Activated CD8-positive, alpha-beta memory T cell treated with anti-CD3 and anti-CD28 coated beads, Interleukin-2, amount 50 U/mL, for 48 hours (primary cell): Measurements from ENCODE around the gene GRAMD1B.
"Not testable (repeated sequence)": the region's sequence is repeated elsewhere in the genome, so short reads cannot be mapped to it uniquely, and the experiment has no call there.

Experiments
- DNase-seq: peaks from one replicate; pipeline ENCODE4 v3.0.0-alpha.2; 2020

The GRAMD1B gene

DNA sequence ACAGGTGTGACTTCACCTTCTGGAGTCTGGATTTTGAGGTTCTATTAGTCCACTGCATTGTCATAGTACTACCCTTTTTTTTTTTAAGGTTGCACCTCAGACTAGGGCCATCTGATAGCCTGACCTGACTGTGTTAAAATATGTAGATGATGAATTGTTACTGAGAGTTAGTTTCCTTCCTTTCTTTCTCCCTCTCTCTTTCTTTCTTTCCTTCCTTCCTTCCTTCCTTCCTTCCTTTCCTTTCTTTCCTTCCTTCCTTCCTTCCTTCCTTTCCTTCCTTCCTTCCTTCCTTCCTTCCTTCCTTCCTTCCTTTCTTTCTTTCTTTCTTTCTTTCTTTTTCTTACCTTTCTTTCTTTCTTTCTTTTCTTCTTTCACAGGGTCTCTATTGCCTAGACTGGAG is 83.2 kb downstream of the GRAMD1B start:
- DNase-seq = not testable (repeated sequence)

DNA sequence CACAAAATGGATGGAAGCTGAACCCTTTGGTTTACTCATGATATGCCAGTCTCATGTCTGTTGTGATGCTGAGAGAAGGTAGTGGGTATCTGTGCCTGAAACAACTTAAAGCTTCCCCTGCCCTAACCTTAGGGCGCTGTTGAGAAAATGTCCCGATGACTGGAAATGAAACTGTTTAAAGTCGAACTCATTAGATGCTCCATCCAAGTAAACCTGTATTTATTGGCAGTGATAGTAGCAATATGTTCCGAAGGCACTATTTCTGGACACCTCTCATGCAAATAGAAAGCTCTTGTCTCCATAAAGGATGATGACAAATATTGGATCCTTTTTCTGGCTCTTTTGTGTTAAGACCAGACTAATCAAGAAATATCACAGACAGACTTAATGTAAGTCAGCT is 86.2 kb downstream of the GRAMD1B start:
- DNase-seq = no peak

DNA sequence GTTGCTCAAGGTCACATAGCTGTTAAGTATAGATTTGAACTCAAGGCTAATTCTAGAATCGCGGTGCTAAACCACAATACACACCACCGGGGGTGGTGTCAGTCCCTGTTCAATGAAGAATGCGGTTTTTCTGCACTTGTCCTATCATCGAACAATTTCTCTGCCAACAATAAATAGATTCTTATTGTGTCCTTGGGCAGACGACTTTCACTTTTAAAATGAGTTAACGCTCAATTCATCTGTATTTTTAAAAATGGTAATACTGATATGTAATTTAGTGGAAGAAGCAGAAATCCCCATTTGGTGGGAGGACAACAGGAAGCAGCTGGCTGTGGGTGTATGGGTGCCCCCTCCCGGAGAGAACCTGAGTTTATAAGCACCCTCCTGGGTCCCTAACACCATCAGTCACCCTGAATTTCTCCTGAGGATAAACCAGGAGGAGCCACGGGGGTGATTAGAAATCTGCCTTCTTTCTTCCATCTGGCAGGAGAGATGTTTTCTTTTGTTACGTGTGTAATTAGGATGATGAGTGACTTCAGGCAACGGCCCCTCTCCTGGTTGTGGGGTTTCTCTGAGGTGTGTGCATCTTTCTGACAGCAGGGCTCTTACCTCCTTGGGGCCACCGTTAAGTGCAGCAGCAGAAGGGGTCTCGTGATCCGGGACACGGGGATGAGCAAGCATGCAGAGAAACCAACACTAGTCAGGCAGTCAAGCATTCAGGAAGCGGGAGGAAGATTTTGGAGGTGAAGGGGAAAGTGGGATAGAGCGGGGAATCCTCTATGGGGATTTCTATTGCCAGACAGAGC is 87.7 kb downstream of the GRAMD1B start:
- DNase-seq = no peak

DNA sequence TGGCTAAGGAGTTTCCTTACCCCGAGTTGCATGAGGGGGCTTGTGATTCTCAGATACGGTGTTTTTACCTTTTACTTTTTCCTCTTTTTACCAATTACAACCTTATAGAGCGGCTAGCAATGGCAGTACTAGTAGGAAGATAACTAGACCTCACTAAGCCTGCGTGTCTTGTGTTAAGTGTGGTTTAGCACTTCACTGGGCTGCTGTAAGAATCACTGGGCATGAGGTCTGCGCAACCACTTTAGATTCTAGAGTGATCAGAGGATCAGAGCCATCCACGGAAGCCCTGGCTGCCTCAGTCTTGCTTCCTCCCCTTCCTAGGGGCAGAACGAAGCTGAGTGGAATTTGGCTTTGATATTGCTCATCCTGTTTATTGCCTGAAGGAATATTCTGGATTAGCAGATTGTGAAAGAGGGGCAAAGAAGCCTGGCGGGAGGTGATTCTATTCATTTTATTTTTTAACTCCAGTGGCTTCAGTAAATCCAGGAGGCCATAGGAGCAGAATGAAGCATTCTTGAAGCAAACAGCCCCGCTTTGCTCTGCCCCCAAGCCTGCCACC is 88.5 kb downstream of the GRAMD1B start:
- DNase-seq = no peak

DNA sequence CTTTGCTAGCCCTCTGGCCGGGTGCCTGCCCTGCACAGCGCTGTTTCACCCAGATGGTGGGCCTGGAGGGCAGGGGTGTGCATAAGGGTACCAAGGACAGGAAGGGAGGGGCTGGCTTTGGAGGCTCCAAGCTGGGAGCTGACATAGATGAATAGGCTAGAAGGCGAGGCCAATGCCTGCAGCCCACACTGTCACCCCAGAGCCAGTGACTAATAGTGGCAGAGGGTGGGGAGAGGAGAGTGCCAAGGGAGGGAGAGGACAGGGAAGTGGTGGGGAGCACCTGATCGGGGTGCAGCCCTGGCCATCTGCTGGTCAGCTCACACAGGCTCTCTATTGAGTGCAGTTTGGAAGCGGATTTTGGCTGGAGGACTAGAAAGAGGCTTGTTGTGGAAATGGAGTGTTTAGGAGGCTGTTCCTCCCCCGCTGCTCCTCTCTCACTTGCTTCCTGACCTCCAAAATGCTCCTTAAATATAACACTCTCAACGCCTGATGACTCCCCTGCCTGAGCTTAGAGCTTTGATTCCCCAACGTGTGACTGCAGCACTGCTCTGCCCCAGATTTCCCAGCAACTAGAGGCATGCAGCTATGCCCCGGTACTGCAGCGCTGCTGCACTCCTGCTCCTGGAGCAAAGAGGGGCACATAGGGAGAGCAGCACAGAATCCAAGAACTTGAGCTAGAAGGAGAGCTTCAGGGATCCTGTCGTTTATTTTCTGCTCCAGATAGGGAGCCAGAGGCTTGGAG is 89.2 kb downstream of the GRAMD1B start:
- DNase-seq = no peak

DNA sequence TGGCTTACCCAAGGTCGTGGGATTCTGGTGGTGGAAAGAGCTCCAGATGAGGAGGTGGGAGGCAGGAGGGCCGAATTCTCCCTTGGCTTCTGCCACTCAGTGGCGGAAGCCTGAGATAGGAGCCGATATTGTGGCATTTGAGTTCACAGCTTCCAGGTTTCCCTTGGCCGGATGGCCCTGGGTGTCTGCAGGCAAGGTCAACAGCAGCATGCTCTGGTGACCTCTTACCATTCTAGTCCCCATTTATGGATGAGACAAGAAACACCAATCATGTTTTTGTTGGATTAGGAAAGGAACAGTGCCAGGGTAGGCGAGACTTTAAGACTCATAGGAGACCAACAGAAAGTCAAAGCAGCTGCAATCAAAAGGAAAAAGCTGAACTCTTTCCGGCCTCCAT is 89.7 kb downstream of the GRAMD1B start:
- DNase-seq = no peak

DNA sequence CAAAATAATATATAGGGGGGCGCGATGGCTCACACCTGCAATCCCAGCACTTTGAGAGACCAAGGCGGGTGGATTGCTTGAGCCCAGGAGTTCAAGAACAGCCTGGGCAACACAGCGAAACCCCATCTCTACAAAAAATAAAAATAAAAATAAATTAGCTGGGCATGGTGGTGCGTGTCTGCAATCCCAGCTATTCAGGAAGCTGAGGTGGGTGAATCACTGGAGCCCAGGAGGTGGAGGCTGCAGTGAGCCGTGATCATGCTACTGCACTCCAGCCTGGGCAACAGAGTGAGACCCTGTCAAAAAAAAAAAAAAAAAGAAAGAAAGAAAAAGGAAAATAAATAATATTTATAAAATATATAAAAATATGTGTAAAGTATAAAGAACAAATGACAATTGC is 90.4 kb downstream of the GRAMD1B start:
- not testable (repeated sequence) for DNase-seq

DNA sequence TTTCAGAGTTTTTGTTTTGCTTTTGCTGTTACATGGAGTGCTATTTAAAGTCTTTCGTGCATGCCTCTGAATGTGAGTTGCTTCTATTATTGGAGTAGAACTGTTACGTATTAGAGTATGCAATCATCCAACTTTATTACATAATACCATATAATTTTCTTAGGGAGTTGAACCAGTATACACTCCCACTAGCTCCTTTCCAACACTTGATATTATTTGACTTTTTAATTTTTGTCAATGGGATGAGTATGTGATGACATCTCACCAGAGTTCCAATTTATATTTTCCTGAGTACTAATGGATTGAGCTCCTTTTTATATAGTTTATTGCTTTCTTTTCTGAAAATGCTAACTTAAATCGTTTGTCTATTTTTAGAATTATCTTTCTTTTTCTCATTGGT is 90.9 kb downstream of the GRAMD1B start:
- DNase-seq = no peak

DNA sequence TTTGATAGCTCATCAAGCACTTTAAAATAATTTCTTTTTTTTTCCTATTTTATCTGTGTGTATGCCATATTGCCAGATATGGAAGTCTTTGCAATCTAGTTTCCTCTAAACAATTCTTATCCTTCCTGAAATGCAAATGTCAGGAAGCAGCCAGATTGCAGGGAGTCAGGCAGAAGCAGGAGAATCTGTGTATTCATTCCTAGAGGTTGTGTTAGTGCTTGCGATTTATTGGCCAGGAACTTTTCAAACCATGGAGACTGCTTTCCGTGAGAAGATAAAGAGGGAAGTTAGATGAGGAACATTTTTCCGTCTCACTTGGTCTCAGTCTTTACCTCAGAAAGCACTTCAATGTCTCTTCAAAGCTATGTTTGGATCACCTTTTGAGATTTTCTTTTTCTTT is 91.9 kb downstream of the GRAMD1B start:
- no peak for DNase-seq

DNA sequence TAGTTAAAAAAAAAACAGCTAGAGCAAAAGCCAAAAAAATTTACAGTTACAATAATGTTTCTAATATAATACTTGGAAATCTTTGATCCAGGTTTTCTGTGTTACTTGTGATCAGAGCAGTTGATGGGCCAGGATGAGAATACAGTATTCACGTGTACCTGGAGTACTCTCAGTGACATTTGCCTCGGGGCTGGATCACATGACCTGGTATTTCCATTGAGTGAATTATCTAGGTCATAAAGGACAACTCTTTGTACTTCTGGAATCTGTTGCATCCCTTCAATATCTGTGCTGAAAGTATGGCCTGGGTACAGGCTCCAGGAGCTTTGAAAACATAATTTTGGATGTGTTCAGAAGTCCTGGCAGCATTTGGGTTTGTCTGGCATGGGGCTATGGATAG is 93.5 kb downstream of the GRAMD1B start:
- no peak for DNase-seq

DNA sequence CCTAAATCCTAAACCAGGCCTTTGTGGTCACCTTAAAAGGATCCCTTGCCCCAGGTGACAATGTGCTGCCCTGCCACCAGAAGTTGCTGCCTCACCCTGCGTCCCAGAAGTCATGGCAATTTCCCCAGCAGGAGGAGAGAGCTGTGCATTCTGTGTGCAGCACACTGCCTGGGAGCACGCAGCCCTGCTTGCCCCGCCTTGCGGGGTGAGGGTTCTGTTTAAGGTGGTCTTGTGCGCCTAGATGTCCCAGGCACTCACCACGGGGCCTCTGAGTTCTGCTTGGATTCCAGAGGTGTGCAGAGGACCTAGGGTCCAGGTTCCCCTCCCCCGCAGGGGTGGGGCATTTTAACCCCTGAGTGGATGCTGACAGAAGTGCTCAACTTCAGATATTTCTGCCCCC is 95.0 kb downstream of the GRAMD1B start:
- no peak for DNase-seq

DNA sequence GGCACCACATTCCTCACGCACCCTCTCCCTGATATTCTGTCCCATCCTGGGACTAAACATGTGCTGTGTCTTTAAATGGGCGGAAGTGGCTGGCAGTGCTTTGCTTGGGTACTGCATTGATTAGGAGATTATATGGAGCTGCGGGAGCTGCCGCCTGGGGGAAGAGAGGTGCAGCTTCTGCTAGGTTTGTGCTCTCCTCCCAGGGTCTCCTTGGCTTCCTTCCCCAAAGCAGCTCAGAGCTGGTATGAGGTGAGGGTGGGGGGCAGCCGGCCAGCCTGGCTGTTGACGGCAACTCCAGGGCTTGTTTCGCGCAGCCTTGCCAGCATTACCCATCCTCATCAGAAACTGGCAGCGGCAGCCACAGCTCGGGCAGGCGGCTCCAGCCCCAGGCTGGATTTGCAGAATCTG is 95.4 kb downstream of the GRAMD1B start:
- no peak for DNase-seq

DNA sequence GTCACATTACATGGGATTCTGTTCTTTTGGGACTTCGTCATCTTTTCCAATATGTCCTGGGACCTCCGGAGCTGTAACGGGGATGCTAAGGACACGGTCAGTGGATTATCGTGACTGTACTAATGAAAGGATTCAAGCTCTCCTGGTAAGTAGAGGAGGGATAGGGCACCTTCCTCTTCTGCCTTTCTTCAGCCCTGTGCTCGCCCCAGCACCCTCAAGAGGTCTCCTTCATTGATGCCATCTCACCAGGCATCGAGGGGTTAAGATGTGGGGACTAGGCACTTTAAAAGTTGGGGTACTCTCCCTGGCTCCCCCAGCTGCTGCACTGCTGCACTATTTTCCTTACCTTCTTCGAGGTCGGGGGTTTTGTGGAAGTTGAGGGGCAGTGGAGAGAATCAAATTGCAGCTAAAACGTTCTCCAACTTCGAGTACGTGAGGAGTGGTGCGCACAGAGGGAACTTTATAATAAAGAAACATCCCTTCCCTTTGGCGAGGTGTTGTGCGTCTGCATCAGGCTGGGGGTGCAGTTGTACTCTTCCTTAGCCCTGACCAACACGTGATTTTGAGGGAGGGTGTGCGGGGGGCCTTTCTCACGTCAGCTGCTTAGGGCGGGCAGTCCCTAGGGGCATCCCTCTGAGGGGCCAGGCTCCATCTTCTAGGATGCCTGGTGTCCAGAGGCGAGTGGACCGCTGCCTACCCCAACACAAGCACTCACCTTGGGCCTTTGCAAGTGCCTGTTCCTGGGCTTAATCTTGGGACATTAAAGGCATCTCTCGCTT is 96.1 kb downstream of the GRAMD1B start:
- no peak for DNase-seq

DNA sequence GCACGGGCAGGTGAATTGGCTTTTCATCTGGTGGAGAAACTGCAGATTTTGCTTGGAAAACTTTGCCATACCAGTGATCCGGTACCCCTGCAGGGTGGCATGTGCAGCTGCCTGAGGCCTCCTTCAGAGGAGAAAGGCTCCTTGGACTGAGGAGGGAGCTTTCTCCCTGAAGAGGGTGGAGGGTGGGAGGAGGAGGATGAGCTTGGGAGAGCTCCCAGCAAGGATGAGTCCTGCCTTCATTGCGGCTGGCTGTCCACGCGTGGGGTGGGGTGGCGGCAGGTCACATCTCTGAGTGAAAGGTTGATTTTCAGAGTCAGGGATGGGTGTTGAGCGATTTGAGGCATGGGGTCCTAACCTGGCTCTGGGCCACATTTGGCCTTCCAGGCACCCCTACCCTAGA is 96.8 kb downstream of the GRAMD1B start:
- DNase-seq = no peak

DNA sequence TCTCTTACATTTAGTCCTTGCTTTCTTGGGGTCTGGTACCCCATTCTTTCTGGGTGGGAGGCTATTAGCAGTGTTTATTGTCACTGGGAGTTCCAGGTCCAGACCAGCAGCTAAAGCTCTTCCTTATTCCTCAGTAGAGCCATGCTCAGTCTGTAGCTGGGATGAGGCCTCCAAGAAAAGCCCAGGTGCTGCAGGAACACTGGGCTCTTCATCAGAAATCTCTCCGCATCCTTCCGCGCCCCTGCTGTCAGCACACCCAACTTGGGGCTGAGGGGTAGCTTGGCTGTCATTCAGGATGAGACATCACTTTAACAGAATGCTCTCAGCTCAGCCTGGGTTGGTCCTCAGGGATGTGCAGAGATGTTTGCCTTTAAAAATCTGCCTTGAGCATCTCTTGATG is 97.5 kb downstream of the GRAMD1B start:
- DNase-seq = no peak

DNA sequence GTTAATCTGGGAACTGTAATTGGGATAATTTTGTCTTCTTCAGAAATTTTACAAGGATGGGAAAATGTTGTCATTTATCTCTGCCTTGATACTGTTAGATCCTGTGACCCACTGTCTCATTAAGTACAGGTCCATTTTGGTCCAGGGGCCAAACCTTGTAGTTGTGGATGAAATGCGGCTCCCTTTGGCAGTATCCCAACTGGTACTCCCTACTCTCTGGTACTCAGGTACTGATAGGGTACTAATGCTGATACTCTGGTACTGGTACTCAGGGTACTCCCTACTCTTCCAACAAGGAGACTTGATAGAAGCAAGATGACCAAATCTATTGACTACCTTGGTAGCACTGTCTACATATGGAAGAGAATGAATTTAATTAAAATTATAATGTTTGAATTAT is 97.9 kb downstream of the GRAMD1B start:
- no peak for DNase-seq

DNA sequence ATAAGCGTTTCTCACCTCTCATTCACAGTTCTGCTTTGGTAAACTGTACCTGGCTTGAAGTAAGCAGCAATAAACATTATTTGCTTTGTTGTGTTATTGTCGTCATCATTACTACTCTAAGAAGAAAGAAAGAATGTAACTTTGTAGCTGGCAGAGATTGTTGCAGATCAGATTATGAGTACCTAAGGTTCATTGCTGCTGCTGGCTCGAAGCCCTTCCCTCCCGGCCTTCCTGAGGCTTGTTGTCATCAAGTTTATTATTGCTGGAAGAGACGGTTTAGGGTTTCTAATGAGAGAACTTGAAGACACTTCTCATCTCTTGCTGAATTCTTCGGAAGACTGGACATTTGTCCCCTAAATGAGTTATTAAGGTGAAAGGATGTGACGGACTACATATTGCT is 101.3 kb downstream of the GRAMD1B start:
- no peak for DNase-seq

DNA sequence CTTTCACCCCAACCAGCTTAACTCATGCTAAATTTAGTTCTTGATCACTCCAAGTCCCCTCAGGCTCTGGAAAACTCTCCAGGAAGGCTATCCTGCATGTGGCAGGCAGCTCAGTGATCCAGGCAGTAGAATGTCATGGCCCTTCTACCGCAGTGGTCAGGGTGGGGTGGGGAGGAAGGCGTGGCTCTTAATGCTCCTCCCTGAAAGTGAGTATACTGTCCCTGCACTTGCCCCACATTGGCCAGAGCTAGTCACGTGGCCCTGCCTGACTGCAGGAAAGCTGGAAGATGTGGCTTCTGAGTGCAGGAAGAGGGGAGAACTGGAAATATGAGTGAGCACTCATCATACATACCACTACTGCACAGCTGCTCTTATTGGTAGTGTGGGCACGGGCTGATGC is 102.1 kb downstream of the GRAMD1B start:
- DNase-seq = no peak

DNA sequence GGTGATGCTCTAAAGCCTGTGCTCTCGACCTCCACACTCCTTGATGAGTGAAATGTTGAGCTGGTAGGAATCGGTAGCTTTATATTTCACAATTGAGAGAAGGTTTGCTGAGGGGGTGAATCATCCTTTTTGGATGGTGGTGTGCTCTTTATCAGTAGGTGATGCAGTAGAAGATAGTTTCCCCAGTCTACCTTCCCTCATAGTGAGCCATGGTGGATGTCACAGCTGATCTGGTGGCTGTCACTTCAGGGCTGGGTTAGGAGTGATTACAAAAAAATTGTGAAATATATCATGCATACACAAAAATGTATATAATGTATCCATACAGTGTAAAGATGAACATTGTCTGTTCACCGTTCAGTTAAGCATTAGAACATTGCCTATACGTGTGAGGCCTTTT is 105.3 kb downstream of the GRAMD1B start:
- DNase-seq = no peak

DNA sequence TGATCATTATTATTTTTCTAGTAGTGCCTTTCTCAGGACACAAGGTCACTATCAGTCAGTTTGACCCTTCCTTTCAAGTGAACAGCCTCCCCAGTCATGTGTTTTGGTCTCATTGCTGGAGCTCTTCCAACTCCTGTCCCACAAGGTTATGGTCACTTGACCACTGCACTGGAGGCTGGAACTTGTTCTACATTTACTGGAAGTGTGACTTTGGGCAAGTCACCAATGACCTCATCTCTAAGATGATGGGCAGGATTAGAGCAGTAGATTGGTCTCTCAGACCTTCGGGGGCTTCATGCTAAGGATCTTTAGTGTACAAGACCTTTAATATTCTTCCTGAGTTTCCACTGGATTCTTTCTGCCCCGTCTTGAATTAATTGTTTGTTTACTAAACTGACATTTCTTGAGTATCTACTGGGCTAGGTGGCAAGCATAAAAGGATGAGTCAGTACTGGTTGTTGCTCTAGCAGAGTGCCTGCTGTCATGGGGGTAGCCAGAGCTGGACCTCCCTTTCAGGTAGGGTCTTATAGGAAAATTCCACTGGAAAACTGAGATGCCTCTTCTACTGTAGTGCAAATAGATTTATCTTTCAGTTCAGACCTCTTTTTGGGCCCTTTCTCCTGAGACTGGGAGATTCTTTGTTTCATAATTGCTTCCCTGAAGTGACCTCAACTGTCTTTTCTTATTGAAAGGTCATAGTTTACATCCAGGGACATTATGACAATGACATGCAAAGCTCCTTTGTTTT is 106.8 kb downstream of the GRAMD1B start:
- DNase-seq = no peak

DNA sequence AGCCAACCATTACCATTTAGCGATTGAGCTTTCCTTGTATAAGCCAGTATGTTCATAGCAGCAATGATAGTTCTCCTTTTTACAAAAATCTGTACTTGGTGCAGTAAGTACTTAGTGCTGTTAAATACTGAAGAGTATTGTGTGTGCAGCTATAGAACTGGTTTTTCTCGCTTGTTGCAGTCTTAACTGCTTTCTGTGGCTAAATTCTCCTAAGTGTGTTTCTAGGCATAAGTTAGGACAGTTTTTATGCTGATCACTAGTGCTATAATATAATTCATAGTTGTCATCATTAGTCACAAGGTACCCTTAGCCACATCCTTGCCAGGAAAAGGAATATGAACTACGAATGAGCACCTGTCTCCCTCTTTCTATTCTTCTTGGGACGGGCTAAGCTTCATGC is 107.7 kb downstream of the GRAMD1B start:
- DNase-seq = no peak

DNA sequence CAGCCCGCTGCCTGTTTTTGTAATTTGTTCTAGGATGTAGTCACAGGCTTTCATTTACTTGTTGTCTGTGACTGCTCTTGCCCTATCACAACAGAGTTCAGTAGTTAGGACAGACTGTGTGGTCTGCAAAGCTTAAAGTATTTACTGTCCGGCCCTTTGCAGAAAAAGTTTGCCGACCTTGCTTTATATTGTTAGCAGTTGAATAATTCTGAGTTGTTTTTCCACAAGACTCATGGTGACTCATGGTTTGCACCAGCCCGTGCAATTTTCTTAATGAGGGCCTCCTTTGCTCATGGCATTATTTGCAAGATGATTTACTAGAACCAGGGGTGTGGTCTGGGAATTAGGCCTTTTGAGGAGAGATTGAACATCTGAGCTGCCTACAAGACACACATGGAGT is 113.7 kb downstream of the GRAMD1B start:
- no peak for DNase-seq
